Colon (tissue), 2 donors: Measurements from ENCODE around the gene TTC31.
"Not testable (repeated sequence)": the region's sequence is repeated elsewhere in the genome, so short reads cannot be mapped to it uniquely, and the experiment has no call there.

Experiments used
- FAIRE-seq: peaks from 2 replicates; lab custom pipeline; 2012; peaks lifted over from hg19 to GRCh38; lab: Jason Lieb, UNC
- donor health status: control.
- donor health status: control.

TTC31 gene

GRCh38 chr2:74457549-74458131 is 25.2 kb upstream of the TTC31 start:
- no peak for FAIRE-seq

- FAIRE-seq: peak; percentile 83
Observed at GRCh38 chr2:74458132-74458937, 24.5 kb upstream of the TTC31 start, which contains the start of gene WBP1. WBP1 (plus strand) TSS chr2:74458438; CDS start chr2:74458603, 165 bp downstream.

GRCh38 chr2:74458938-74459363 is 23.9 kb upstream of the TTC31 start:
- no peak for FAIRE-seq

- not testable (repeated sequence) for FAIRE-seq
Observed at GRCh38 chr2:74459503-74460118, 23.3 kb upstream of the TTC31 start.

- not testable (repeated sequence) for FAIRE-seq
Observed at GRCh38 chr2:74460187-74460586, 22.7 kb upstream of the TTC31 start.

- no peak for FAIRE-seq
Observed at GRCh38 chr2:74461187-74462053, 21.5 kb upstream of the TTC31 start.

GRCh38 chr2:74462054-74462785 is 20.7 kb upstream of the TTC31 start:
- no peak for FAIRE-seq

GRCh38 chr2:74462786-74463105 is 20.1 kb upstream of the TTC31 start:
- FAIRE-seq: no peak

GRCh38 chr2:74464406-74464805 is 18.5 kb upstream of the TTC31 start:
- no peak for FAIRE-seq

- FAIRE-seq: not testable (repeated sequence)
Observed at GRCh38 chr2:74470742-74471141, 12.1 kb upstream of the TTC31 start.

GRCh38 chr2:74471332-74472065 is 11.4 kb upstream of the TTC31 start:
- no peak for FAIRE-seq

- no peak for FAIRE-seq
Observed at GRCh38 chr2:74472086-74472944, 10.6 kb upstream of the TTC31 start, which contains the start of gene MRPL53. MRPL53 (minus strand) TSS chr2:74472680; CDS start chr2:74472660, 20 bp downstream.

- FAIRE-seq: no peak
Observed at GRCh38 chr2:74472945-74473258, 10.0 kb upstream of the TTC31 start.

- FAIRE-seq: no peak
Observed at GRCh38 chr2:74474481-74474880, 8.4 kb upstream of the TTC31 start.

- FAIRE-seq: no peak
Observed at GRCh38 chr2:74474899-74475298, 8.0 kb upstream of the TTC31 start.

- FAIRE-seq: no peak
Observed at GRCh38 chr2:74481431-74481830, 1.4 kb upstream of the TTC31 start.

- no peak for FAIRE-seq
Observed at GRCh38 chr2:74481961-74482800, 700 bp upstream of the TTC31 start.

- FAIRE-seq: not testable (repeated sequence)
Observed at GRCh38 chr2:74483675-74484164, 839 bp downstream of the TTC31 start.

- no peak for FAIRE-seq
Observed at GRCh38 chr2:74486141-74486540, 3.3 kb downstream of the TTC31 start.
